GM19397 (cell line): Measurements from ENCODE around the gene WWOX.
"Not testable (repeated sequence)": the region's sequence is repeated elsewhere in the genome, so short reads cannot be mapped to it uniquely, and the experiment has no call there.

ENCODE experiments used
- ATAC-seq: cut with Tn5 transposase; IDR thresholded peaks from one replicate; pipeline ENCODE4 v1.9.1; 2021; ENCODE audit warnings: mild to moderate bottlenecking, moderate library complexity; ENCODE audit not compliant: unreplicated experiment

WWOX gene

DNA sequence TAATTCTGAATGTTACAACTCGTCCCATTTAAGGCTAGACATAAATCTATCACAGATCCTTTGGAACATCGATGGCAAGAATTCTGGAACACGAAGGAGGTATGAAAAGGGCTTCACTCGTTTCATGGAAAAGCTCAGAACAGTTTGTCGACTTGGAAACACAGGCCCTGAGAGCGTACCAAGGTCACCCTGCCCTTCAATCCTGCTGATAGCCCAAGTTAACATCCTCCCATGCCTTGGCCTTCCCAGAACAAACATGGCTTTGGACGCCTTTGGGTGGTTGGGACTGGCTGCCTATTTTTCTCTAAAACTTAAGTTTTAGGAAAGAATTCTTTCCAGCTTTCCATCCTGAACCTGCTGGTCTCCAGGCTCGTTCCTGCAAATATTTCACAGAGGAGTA is 1105.0 kb downstream of the WWOX start:
- ATAC-seq = no peak

DNA sequence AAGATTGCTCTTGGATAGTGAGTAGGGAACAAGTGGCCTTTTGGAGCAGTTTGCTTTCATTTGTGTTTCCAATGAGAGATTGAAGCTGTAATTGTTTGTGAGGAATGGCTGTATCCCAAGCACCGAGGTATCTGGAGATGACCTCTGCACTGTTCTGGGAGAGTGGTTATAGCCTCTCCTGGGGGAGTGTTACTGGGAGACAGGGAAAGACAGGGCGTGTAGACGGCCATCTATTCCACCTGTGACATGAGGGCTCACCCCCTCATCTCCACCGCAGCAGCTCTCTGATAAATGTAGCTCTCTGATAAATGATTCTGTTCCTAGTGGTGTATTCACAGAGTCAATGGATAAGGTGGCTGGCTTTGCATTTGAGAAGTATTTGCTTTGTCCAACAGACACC is 1107.4 kb downstream of the WWOX start:
- ATAC-seq = no peak

DNA sequence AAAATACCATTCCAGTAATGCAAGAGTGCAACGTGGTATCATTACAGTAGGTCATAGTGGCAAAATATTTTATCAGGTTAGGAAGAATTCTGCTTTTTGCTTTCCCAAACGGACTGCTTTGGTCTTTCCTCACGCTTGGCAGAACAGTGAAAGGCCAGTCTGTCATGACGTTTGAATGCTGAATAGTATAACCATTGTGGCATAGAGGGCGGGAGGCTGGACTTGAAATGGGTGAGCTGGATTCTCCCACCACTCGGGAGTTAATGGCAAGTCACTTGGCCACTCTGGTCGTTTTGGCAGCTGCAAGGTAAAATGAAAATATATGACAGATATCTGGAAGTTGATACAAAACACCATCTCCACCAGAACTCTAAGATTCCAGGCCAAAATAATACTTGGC is 1109.9 kb downstream of the WWOX start:
- no peak for ATAC-seq

DNA sequence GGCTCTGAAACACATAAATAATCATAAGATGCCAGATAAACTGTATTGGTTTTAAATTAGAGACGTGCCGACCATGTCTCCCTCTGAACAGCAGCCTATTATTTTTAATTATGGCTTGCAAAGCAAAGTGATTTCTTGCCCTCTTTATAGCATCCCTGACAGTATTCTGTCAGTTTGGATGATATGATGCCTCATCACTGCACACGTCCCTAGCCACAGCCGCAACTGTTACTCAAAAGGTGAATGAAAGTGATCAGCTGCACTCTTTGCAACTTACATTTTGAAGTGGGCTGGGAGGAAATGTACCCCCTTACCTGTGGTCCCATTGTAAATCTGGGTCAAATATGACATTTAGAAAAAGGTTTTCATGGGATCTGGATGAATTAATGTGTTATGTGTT is 1111.2 kb downstream of the WWOX start:
- ATAC-seq = no peak

- ATAC-seq = no peak
These were observed 1112.1 kb downstream of the WWOX start for GRCh38 chr16:79211586-79211985.

DNA sequence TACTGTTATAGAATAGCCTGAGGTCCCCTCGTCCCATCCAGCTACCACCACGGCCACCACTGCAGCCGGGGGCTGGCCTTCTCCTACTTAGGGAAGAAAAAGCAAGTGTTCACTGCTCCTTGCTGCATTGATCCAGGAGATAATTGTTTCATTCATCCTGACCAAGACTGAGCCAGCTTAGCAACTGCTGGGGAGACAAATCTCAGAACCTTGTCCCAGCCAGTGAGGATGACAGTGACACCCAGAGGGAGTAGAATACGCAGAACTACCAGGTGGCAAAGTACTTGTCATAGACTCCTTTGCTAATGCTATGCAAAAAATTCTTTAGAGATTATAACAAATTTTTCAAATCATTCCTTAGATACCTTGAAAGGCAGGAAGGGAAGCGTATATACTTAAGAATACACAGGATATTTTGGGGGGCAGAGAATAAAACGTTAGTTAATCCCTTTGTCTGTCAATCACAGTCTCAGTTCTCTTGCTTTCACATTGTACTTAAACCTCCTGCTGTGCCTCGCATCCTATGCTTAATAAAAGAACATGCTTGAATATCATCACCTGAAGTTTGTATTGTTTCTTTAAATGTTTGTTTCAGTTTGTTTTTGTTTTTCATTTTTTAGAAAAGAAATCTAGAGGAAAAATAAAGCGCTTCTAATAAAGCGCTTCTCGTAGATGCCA is 1112.8 kb downstream of the WWOX start:
- ATAC-seq = no peak

DNA sequence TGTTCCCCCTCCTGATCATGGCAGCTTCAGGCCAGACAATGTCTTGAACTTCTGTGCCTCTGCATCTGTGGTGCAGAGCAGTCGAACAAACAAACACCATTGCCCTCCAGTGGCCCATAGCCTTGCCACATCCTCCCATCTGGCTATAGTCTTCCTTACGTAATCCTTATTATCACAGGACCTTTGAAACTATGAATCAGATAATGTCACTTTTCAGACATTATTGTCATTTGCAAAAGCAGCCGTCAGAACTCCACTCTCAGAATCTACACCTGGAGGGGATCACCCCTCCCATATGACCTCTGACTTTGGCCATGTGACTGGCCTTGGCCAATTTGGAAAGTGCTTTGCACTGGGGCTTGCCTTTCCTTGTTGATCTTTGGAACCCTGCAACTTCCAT is 1113.8 kb downstream of the WWOX start:
- no peak for ATAC-seq

GRCh38 chr16:79215289-79215688 is 1115.8 kb downstream of the WWOX start:
- no peak for ATAC-seq

DNA sequence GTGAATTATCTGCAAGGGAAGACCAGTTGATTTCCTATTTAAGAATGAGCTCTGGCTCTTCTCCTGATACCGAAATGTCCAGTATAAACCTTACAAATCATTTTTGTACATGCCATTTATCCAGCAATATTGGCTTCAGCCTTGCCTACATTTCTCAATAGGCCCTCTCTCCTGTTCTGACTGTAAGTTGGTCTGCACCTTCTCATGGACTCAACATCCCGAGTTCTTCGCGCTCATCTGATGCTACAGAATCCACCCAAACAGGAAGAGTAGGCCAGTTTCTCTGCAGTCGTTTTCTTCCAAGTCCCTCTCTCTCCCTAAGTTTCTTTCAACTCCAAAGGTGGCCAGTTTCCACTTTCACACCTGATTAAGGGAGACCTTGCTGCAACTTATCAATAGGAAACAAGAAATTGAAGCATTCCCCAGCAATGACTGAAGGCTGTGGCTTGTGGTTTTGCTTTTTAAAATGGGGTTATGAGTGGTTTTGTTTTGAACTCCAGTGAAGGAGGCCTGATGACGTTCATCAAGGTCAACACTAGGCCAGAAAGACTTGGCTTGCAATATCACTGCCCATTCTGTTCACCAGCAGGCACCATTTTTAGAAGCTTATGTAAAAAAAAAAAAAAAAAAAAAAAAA is 1118.0 kb downstream of the WWOX start:
- ATAC-seq = no peak

DNA sequence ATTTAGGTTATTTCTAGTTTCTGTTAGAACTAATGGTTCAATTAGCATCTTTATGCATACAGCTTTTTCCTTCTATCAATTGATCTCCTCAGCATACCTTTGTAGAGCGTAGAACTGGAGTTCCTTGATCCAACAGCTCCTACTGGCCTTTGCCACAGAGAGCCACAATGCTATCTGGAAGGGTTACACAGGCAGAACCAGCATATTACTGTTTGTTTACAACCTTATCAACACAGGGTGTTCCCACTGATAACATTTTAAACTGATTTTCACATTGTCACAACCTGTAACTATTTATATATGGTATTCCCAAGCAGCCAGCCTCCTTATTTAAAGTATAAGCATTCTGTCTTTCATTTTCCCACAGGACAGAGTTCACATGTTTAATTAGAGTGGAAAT is 1118.9 kb downstream of the WWOX start:
- no peak for ATAC-seq

DNA sequence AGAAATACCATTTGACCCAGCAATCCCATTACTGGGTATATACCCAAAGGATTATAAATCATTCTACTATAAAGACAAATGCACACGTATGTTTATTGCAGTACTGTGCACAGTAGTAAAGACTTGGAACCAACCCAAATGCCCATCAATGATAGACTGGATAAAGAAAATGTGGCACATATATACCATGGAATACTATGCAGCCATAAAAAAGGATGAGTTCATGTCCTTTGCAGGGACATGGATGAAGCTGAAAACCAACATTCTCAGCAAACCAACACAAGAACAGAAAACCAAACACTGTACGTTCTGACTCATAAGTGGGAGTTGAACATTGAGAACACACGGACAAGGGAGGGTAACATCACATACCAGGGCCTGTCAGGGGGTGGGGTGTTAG is 1126.5 kb downstream of the WWOX start:
- ATAC-seq = not testable (repeated sequence)

DNA sequence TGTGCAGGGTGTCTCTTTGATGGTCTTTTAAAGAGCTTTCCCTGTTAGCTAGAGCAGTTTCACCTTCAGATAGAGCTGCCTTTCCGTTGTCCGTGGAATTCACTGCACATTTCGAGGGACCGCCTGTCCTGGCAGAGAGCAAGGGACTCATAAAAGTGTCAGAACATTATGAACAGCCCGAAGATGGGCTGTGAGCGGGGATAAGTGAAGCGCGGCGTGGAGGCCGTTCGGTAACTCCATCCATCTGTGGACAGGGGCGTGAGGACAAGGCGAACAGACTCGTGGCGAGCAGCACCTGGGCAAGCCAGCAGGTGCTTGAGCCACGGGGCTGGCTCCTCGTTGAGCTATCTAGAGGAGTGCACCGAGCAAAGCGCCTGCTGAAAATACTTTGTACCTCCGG is 1129.9 kb downstream of the WWOX start:
- ATAC-seq = no peak

DNA sequence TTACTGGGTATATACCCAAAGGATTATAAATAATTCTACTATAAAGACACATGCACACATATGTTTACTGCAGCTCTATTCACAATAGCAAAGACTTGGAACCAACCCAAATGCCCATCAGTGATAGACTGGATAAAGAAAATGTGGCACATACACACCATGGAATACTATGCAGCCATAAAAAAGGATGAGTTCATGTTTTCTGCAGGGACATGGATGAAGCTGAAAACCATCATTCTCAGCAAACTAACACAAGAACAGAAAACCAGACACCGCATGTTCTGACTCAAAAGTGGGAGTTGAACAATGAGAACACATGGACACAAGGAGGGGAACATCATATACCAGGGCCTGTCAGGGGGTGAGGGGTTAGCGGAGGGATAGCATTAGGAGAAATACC is 1146.2 kb downstream of the WWOX start:
- not testable (repeated sequence) for ATAC-seq

GRCh38 chr16:79247386-79247785 is 1147.9 kb downstream of the WWOX start:
- no peak for ATAC-seq

- no peak for ATAC-seq
These were observed 1148.9 kb downstream of the WWOX start for GRCh38 chr16:79248351-79248750.

DNA sequence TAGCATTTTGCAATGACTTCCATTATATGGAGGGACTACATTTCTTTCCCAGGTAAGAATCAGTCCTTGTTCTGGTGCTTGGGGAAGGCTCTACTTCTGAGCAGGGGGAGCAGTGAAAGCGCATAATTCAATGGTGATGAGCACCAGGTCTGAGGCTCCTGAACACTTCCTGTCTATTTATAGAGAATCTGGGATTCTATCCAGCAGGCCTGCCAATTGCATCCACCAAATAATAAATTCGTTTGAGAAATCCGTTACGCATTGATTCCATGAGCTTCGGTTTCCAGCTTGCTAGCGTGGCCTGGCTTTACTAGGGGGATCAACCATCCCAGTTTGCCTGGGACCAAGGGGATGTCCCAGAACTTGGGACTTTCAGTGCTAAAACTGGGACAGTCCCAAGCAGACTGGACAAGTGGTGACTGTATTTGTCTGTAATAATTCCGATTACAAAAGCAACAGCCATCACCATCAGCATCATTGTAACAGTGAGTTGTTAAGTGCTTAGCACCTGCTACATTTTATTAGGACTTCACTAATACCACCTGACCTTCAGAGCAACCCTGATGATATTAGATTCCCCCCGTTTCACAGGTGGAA is 1151.1 kb downstream of the WWOX start:
- ATAC-seq = no peak

GRCh38 chr16:79253100-79253631 is 1153.7 kb downstream of the WWOX start:
- ATAC-seq = no peak

DNA sequence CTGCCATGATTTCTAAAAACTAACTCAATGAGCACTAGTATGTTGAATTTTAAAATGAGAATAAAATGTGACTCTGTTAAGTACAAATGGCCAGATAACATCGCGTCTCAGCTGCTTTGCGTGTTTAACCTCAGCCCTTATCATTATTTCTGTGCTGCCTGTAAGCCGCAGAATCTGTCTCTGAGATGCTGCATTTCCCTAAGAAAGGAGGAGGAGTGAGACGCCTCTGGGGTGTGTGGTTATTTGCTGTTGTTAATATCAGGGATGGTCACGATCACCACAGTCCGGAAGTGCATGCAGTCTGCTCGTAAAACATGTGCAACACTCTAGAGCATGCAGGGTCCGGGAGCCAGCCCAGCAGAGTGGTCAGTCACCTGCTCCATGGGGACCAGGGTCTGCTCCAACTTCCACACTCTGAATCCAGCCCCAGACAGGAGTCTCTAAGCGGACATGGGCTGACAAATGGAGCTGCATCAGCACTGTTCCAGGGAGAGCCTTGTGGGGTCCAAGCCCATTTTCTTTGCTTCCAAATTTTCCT is 1158.6 kb downstream of the WWOX start:
- no peak for ATAC-seq

- not testable (repeated sequence) for ATAC-seq
These were observed 1161.4 kb downstream of the WWOX start for GRCh38 chr16:79260890-79261289.

DNA sequence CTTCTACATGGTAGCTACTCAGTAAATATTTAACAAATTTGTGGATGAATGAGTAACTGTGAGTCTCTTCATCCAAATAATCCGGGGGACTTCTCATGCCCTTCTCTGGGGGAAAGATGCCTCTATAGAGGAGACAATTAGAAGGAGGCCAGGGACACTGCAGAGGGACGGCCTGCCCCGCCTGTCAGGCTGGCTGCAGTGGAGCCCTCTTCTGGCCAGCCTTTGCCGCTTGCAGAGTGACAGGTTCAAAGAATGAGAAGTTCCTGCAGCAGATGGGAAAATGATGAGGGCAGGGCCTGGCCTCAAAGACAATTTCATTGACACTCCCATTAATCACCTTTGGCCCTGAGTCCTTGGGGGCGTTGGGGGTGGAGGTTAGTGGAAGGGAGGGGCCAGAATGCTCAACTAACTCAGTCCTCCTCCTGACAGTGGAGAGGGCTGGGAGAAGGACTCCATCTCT is 1162.1 kb downstream of the WWOX start:
- no peak for ATAC-seq

- no peak for ATAC-seq
These were observed 1162.6 kb downstream of the WWOX start for GRCh38 chr16:79261944-79262552.
